Measurements from ENCODE around the gene CYP4Z1.
"Not testable (repeated sequence)": the region's sequence is repeated elsewhere in the genome, so short reads cannot be mapped to it uniquely, and the experiment has no call there.

CYP4Z1 gene

GRCh38 chr1:47128221-47128620 lies 61.2 kb downstream of the CYP4Z1 start:
- no peak for DNase-seq

GRCh38 chr1:47128854-47129253 lies 61.8 kb downstream of the CYP4Z1 start:
- not testable (repeated sequence) for DNase-seq

- not testable (repeated sequence) for DNase-seq
These were observed 62.6 kb downstream of the CYP4Z1 start for GRCh38 chr1:47129489-47130230.

- not testable (repeated sequence) for DNase-seq
These were observed 65.6 kb downstream of the CYP4Z1 start for GRCh38 chr1:47132665-47133064.

- no peak for DNase-seq
These were observed 70.2 kb downstream of the CYP4Z1 start, which contains the start of gene CYP4A22 for GRCh38 chr1:47137198-47137597. Gene CYP4A22, plus strand, starts transcription at chr1:47137441. Its CDS starts 45 bp downstream, at chr1:47137486.

DNA sequence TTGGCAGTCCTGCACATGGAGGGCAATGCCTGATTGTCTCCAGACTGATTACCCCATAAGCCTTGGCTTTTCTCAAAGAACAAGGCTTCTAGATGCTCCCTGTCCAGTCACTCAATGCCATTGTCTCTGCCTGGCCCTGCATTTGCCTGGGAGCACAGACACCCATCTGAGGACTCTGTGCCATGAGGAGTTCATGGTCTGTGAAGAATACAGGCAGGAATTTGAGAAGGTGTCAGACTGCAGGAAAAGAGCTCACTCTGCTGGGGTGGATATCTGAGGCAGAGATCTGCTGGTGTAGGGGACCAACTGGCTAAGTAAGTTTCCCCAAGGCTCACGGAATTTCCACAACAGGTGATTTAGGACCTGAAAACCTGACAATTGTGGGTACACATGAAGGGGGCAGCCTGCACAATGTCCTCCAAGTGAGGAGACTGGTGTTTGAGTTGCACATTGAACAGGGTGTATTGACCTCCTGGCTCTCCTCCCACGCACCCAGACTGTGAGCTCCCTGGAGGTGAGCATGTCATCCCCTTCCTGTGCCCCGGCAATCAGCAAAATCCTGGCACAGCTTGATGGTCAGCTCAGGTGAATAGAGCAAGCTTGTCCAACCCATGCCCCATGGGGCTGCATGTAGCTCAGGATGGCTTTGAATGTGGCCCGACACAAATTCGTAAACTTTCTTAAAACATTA lies 71.0 kb downstream of the CYP4Z1 start:
- no peak for DNase-seq

DNA sequence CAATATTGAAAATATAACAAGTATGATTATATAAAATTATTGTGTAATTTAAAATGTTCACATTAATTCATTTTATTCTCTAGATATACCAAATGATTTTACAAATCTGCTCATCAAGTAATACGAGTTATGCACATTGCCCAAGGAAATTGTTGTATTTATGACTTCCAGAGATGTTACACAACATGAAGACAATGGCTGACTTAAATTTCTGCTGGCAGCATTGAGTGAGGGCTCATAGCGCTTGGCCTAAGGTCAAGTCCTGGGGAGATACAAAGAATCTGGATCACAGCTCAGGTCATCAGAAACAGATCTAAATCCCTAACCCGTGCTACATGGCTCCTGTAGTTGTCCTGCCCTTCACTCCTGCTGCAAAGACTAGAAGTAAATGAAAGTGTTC lies 73.3 kb downstream of the CYP4Z1 start:
- not testable (repeated sequence) for DNase-seq

DNA sequence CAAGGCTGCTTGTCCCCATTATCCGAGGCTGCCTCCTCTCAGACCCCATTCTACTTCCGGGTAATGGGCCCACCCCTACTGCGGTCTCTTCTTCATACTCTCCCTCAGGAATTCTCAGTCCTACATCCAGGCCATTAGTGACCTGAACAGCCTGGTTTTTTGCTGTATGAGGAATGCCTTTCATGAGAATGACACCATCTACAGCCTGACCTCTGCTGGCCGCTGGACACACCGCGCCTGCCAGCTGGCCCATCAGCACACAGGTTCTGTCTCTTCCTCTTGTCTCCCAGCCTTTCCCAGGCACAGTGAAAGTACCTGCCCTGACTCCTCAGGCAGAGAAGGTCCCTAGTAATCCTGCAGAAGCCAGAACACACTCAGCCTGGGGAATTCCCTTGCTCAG lies 76.6 kb downstream of the CYP4Z1 start:
- DNase-seq: not testable (repeated sequence)

DNA sequence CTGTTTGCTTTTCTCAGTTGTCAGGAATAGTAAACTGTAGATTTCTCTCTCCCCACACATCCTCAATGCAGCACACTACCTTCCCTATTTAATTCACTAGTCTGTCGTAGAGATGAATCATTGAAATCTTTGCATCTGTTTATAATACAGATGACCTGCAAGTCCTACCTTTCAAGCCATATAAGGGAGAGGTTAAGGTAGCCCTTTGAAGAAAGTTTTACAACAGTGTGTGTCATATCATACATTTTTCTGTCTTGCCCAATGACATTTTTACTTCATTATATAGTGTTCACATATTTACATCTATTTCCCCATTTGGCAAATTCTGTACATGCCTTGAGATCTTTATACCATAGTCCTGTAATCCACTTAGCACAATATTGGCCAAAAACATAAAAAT lies 79.5 kb downstream of the CYP4Z1 start:
- not testable (repeated sequence) for DNase-seq

DNA sequence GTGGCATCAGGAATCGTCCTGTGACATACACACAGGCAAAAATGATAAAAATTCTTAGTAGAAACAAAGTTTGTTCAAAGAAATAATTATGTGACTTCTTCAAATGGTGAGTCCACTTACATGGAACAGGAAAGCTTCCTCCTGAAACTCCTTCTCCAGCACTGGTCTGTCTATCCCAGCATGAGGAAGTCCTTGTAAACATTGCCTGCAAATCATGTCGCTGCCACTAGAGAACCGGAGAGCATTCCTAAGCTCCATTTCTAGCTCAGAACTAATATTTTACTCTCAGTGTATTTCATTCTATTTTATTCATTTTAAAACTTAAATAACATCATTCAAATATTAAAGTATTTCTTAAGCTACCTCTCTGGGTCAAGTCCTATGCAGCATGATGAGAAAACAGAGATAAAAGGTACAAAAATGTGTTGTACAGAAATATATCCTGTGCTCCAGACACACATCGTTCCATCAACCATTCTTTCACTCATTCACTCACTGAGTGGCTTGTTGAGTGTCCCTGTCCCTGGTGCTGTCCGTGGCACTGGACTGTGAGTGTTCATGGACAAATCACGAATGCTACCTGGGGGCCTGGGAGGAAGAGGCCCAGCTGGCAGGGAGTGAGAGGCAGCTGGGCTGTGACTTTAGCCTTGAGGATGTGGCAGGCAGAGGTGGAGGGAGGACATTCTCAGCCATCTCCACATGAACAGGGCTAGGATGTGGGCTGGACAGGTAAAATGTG lies 80.2 kb downstream of the CYP4Z1 start:
- DNase-seq: no peak

DNA sequence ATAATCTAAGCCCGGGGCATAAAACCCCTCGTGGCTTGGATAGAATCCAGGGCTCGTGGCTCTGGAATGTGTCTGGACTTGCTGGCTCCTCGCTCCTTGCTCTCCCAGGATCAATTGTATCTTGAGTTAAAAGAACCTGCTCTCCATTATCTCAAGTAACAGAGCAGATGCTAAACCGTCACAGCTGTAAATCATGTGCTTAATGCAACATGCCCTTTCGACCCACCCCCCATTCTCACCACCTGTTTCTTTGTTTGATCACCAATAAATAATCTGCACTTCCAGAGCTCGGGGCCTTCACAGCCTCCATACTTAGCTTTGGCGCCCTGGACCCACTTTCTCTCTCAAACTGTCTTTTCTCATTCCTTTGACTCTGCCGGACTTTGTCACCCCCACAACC lies 82.1 kb downstream of the CYP4Z1 start:
- DNase-seq: not testable (repeated sequence)

- DNase-seq: not testable (repeated sequence)
These were observed 89.4 kb downstream of the CYP4Z1 start for GRCh38 chr1:47156457-47156856.

- DNase-seq: not testable (repeated sequence)
These were observed 90.9 kb downstream of the CYP4Z1 start for GRCh38 chr1:47157957-47158356.

GRCh38 chr1:47160716-47161115 lies 93.7 kb downstream of the CYP4Z1 start:
- DNase-seq: no peak

- no peak for DNase-seq
These were observed 94.4 kb downstream of the CYP4Z1 start for GRCh38 chr1:47161298-47162040.

DNA sequence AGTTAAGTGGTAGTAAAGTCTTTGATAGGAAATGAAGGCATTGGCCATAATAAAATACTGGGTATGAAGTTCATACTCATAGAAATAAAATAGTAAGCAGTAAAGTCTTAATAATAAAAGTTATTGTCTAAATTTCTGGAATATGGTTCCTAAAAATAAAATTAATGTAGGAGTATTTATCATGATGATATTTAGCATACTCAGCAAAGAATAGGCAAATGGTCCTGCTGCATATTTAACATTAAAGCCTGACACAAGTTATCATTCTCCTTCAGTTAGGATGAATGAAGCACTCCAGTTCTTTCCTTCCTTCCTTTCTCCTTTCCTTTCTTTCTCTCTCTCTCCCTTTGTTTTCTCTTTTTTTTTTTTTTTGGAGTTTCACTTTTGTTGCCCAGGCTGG lies 97.5 kb downstream of the CYP4Z1 start:
- DNase-seq: no peak
